Endothelial cell (in vitro differentiated cells): ENCODE results near the gene PLA2G4A. TPM values are rescaled to one million over a fixed set of nuclear protein-coding genes. Genes with fewer than 3 reads are reported as not detected.

Source experiments
- DNase-seq: peaks from one replicate; pipeline ENCODE4 v3.0.0; 2021; ENCODE audit warnings: low spot score
- H3K27ac Mint-ChIP-seq: one replicate; pipeline ENCODE4 v1.8.0; 2021; ENCODE audit warnings: mixed read lengths, inconsistent platforms; ENCODE audit not compliant: unreplicated experiment
- H3K27me3 Mint-ChIP-seq: one replicate; pipeline ENCODE4 v1.8.0; 2021; ENCODE audit warnings: mild to moderate bottlenecking, moderate library complexity, mixed read lengths, inconsistent platforms; ENCODE audit not compliant: unreplicated experiment
- H3K36me3 Mint-ChIP-seq: one replicate; pipeline ENCODE4 v1.8.0; 2021; ENCODE audit warnings: mild to moderate bottlenecking, low read depth, mixed read lengths, inconsistent platforms; ENCODE audit not compliant: unreplicated experiment
- H3K4me1 Mint-ChIP-seq: one replicate; pipeline ENCODE4 v1.8.0; 2021; ENCODE audit warnings: mild to moderate bottlenecking, mixed read lengths, inconsistent platforms; ENCODE audit not compliant: unreplicated experiment
- H3K4me3 Mint-ChIP-seq: one replicate; pipeline ENCODE4 v1.8.0; 2021; ENCODE audit warnings: mild to moderate bottlenecking, mixed read lengths, inconsistent platforms; ENCODE audit not compliant: unreplicated experiment
- H3K9me3 Mint-ChIP-seq: one replicate; pipeline ENCODE4 v1.8.0; 2021; ENCODE audit warnings: mixed read lengths, inconsistent platforms; ENCODE audit not compliant: unreplicated experiment
- total RNA-seq: library from RNA; stranded (reverse); fragmentation: NEBNext Ultra II Directional; extraction: Animal tissue kit (Norgen Biotek cat#: 25700); gene quantifications from one replicate; pipeline ENCODE4 v1.2.1, GENCODE V29; 2021; ENCODE audit not compliant: unreplicated experiment
- TF ChIP-seq, protein P1 (sequence below): fragments of 200-600 bp; sonication (generic); IDR thresholded peaks from one replicate; pipeline ENCODE4 v1.5.0; 2021; ENCODE audit warnings: antibody characterized with exemption; ENCODE audit not compliant: unreplicated experiment

The PLA2G4A gene
- total RNA-seq, 1 donor from 2014 or later: 12.2 TPM

DNA sequence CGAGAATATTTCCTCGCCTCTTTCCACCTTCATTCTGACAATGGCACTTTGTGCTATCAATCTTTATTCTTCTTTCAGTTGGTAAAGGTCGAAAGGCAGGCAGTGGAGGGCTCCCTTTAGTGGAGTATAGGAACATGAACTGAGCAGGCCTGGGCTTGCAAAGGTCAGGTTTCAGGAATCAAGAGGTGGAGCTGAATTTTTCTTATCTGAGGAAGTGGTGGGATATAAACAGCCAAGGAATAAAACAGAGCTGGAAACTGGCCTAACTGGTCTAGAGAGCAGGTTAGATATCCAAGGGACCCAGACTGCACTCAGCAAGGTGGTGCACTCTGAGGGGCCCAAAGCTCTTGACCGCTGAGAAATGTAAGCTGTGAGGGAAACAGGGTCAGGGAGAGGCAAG lies 99.1 kb downstream of the PLA2G4A start:
- TF ChIP-seq, protein P1, sequence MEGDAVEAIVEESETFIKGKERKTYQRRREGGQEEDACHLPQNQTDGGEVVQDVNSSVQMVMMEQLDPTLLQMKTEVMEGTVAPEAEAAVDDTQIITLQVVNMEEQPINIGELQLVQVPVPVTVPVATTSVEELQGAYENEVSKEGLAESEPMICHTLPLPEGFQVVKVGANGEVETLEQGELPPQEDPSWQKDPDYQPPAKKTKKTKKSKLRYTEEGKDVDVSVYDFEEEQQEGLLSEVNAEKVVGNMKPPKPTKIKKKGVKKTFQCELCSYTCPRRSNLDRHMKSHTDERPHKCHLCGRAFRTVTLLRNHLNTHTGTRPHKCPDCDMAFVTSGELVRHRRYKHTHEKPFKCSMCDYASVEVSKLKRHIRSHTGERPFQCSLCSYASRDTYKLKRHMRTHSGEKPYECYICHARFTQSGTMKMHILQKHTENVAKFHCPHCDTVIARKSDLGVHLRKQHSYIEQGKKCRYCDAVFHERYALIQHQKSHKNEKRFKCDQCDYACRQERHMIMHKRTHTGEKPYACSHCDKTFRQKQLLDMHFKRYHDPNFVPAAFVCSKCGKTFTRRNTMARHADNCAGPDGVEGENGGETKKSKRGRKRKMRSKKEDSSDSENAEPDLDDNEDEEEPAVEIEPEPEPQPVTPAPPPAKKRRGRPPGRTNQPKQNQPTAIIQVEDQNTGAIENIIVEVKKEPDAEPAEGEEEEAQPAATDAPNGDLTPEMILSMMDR: no peak
- H3K9me3 Mint-ChIP-seq: no peaks in the 10 kb centered on the region
- peaks cover 2% of the 10 kb centered on the region for H3K27me3 Mint-ChIP-seq
- H3K4me1 Mint-ChIP-seq: peaks cover 10% of the 10 kb centered on the region
- peaks cover 10% of the 10 kb centered on the region for H3K36me3 Mint-ChIP-seq
- peak overlapping the region; percentile 22 for H3K27ac Mint-ChIP-seq
- DNase-seq: no peak
- H3K4me3 Mint-ChIP-seq: no peak overlapping the region

DNA sequence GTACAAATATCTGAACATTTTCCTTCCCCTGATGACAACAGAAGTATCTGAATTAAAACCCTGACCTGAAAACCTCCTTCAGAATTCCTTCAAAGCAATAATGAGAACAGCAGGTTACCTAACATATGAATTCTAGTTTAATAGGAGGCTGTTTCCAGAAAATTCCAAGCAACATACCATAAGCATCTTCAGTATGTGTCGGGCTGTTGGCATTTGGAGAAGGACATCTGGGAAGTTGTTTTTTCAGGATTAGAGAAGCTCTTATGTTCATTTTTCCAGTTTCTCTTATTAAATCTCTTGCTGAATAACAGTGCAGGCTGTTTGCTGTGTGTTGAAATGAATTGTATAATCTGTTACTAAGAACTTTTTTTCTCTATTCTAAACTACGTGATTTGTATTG lies 101.5 kb downstream of the PLA2G4A start:
- Mint-ChIP-seq H3K4me1 (peaks cover 19% of the 10 kb centered on the region), H3K27ac (no peak overlapping the region), H3K4me3 (no peak overlapping the region), H3K36me3 (peaks cover 2% of the 10 kb centered on the region), H3K27me3 (peaks cover 2% of the 10 kb centered on the region), H3K9me3 (no peaks in the 10 kb centered on the region)
- TF ChIP-seq, protein P1: no peak
- no peak for DNase-seq

DNA sequence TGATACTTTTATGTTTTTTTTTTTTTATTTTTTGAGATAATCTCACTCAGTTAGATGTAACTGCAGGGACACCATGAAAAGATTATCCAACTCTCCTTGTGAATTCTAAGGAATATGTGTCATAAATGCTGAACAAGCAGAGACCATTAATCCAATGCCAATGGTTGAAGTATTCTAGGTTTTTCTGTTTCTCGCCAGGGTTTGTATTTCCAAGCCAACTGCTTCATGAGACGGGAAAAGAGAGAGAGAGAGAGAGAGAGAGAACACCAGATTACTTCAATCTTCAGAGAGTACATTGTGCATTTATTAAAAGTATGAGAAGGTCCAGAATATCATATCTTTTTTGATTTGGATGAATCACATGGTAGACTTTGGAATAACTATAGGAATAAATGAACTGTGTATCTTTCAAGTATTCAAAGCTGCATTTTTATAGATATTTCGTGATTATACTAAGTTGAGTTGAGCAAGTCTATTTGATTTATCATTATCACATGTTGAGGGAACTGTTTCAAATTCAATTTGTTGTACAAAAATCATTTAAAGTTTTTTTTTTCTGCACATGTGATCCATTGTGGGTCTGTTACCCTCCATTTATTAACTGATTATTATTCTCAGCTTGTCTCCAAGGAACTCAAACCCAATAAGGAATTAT lies 108.4 kb downstream of the PLA2G4A start:
- no peak overlapping the region for H3K4me3 Mint-ChIP-seq
- no peak overlapping the region for H3K27ac Mint-ChIP-seq
- H3K4me1 Mint-ChIP-seq: peaks cover 17% of the 10 kb centered on the region
- no peak for DNase-seq
- no peaks in the 10 kb centered on the region for H3K27me3 Mint-ChIP-seq
- H3K36me3 Mint-ChIP-seq: no peaks in the 10 kb centered on the region
- H3K9me3 Mint-ChIP-seq: no peaks in the 10 kb centered on the region
- TF ChIP-seq, protein P1: no peak

DNA sequence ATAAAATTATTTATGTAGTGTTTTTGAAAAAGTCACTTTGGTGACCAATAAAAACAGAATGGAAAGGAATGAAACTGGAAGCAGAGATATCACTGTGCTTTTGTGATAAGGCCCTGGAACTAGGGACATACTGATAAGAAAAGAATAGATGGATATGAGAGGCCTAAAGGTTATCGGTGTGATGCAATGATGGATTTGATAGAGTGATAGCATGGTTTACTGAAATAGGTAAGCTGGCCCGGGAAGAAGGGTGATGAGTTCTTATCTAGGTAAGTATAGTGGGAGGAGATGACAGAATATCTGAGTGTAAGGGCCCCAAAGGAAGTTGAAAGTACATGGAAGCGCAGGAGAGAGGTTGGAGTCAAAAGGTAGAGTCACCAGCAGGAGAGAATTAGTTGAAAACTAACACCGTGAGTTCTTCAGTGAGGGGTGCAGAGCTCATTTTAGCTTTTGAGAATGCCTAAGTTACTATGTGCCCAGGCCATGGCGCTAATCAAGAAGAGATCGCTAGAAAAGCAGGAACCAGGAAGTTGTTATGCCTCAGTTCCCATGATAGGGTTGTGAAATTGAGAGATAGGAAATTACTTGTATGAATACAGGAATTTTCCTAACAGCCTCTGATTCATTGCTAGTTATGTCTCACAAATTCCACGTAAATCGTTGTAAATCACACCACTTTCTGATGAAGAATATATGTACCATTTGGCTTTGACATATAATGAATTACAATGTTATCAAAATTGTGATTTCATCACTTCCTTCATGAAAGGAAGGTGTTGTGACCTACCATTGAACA lies 115.3 kb downstream of the PLA2G4A start:
- no peaks in the 10 kb centered on the region for H3K9me3 Mint-ChIP-seq
- H3K4me1 Mint-ChIP-seq: peaks cover 47% of the 10 kb centered on the region
- H3K4me3 Mint-ChIP-seq: no peak overlapping the region
- H3K27me3 Mint-ChIP-seq: peaks cover 2% of the 10 kb centered on the region
- H3K36me3 Mint-ChIP-seq: no peaks in the 10 kb centered on the region
- no peak for DNase-seq
- peak overlapping the region; percentile 88 for H3K27ac Mint-ChIP-seq
- TF ChIP-seq, protein P1: no peak

DNA sequence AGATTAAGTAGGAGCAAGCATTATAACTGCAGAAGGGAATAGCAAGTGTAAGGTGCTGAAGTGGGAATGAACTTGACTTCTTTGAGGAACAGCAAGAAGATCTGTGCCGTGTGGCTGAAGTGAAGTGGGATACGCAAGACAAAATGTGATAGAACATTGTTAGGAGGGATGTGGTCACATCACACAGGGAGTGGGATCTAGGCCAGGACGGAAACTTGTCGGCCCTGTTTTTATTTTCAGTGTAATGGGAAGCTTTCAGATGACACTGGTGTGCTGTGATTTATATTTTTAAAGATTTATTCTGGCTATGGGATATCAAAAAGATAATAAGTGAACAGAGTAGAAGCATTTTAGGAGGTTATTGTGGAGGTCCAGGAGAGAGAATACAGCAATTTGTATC lies 116.4 kb downstream of the PLA2G4A start:
- no peak overlapping the region for H3K4me3 Mint-ChIP-seq
- H3K27ac Mint-ChIP-seq: peak overlapping the region; percentile 54
- no peaks in the 10 kb centered on the region for H3K9me3 Mint-ChIP-seq
- peaks cover 46% of the 10 kb centered on the region for H3K4me1 Mint-ChIP-seq
- H3K27me3 Mint-ChIP-seq: peaks cover 2% of the 10 kb centered on the region
- TF ChIP-seq, protein P1: no peak
- no peaks in the 10 kb centered on the region for H3K36me3 Mint-ChIP-seq
- no peak for DNase-seq
